ENCODE data around the gene DNM1L.

GRCh38 chr12:32714772-32715171 lies 35.7 kb downstream of the DNM1L start:
- no peak for TF ChIP-seq CTCF (IDR thresholded peaks at IDR 0.05)
- TF ChIP-seq EP300 (IDR thresholded peaks at IDR 0.05), result no peak
- TF ChIP-seq POLR2AphosphoS5 (IDR thresholded peaks at IDR 0.05), result no peak
- no peak for TF ChIP-seq POLR2A (IDR thresholded peaks at IDR 0.05)
